ENCODE results near the gene RYR2.
"Not testable (repeated sequence)": the region's sequence is repeated elsewhere in the genome, so short reads cannot be mapped to it uniquely, and the experiment has no call there.

The RYR2 gene

GRCh38 chr1:237580726-237581125, 538.7 kb downstream of the RYR2 start:
- no peak for DNase-seq (ENCODE audit: low spot score)
- TF ChIP-seq, protein P1, sequence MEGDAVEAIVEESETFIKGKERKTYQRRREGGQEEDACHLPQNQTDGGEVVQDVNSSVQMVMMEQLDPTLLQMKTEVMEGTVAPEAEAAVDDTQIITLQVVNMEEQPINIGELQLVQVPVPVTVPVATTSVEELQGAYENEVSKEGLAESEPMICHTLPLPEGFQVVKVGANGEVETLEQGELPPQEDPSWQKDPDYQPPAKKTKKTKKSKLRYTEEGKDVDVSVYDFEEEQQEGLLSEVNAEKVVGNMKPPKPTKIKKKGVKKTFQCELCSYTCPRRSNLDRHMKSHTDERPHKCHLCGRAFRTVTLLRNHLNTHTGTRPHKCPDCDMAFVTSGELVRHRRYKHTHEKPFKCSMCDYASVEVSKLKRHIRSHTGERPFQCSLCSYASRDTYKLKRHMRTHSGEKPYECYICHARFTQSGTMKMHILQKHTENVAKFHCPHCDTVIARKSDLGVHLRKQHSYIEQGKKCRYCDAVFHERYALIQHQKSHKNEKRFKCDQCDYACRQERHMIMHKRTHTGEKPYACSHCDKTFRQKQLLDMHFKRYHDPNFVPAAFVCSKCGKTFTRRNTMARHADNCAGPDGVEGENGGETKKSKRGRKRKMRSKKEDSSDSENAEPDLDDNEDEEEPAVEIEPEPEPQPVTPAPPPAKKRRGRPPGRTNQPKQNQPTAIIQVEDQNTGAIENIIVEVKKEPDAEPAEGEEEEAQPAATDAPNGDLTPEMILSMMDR (IDR thresholded peaks at IDR 0.05; ENCODE audit: extremely low read depth, missing control alignments), result no peak

GRCh38 chr1:237583270-237583669, 541.3 kb downstream of the RYR2 start:
- TF ChIP-seq, protein P1 (IDR thresholded peaks at IDR 0.05; ENCODE audit: extremely low read depth, missing control alignments), result no peak
- no peak for DNase-seq (ENCODE audit: low spot score)

- TF ChIP-seq, protein P1 (IDR thresholded peaks at IDR 0.05; ENCODE audit: extremely low read depth, missing control alignments), result no peak
- DNase-seq (ENCODE audit: low spot score), result no peak
These were observed 541.8 kb downstream of the RYR2 start for GRCh38 chr1:237583756-237584155.

DNA sequence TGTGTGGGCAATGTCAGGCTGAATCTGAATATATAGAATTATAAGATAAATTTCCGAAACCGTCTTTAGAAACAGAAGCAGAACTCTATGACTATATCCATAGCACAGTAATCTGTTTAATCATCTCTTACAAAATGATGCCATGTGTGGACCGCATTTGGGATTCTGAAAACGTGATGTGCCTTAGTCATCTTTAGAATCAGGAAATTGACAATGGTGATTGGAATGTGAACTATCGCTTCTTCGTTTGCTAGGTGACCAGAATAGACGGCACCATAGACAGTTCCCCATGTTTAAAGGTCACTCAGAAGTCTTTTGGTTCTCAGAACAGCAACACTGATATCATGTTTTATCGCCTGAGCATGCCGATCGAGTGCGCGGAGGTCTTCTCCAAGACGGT, 548.4 kb downstream of the RYR2 start:
- TF ChIP-seq, protein P1 (IDR thresholded peaks at IDR 0.05; ENCODE audit: extremely low read depth, missing control alignments), result no peak
- DNase-seq (ENCODE audit: low spot score), result no peak

GRCh38 chr1:237591353-237591752, 549.4 kb downstream of the RYR2 start:
- no peak for DNase-seq (ENCODE audit: low spot score)
- TF ChIP-seq, protein P1 (IDR thresholded peaks at IDR 0.05; ENCODE audit: extremely low read depth, missing control alignments), result no peak

GRCh38 chr1:237603036-237603568, 561.1 kb downstream of the RYR2 start:
- DNase-seq (ENCODE audit: low spot score), result not testable (repeated sequence)

DNA sequence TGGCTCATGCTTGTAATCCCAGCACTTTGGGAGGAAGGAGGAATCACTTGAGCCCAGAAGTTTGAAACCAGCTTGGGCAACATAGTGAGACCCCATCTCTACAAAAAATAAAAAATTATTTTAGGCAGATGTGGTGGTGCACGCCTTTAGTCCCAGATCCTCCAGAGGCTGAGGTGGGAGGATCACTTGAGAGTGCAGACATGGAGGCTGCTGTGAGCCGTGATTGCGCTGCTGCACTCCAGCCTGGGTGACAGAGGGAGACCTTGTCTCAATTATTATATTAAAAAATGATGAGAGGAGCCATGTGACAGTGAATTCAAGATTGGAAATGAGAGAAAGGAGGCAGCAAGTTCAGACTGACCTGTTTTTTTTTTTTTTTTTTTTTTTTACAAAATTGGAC, 566.4 kb downstream of the RYR2 start:
- DNase-seq (ENCODE audit: low spot score), result no peak
- TF ChIP-seq, protein P1 (IDR thresholded peaks at IDR 0.05; ENCODE audit: extremely low read depth, missing control alignments), result no peak

DNA sequence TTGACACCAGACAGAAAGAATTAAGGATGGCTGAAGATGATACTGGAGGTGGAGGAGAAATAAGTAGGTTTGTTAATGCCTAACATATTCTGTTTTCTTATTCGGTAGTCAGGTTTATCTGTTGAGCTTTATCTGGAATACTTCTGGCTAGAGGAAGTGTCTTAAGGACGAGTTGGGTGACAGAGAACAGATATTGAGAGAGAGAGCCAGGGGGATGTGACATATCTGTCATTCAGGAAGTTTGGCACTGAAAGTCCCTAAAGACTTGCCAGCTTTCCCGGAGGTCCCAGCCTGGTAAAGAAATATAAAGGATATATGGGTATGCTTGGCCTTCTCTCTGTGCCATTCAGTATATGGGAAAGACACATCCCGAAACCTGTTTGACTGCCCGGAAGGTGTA, 568.2 kb downstream of the RYR2 start:
- TF ChIP-seq, protein P1 (IDR thresholded peaks at IDR 0.05; ENCODE audit: extremely low read depth, missing control alignments), result no peak
- no peak for DNase-seq (ENCODE audit: low spot score)
